IPS-15b (cell line): ENCODE results near the gene HEATR3.

Experiments
- H3K27me3 ChIP-seq: one replicate; pipeline ENCODE4 v1.6.1; 2013; ENCODE audit warnings: low read length; ENCODE audit not compliant: control insufficient read depth, insufficient read depth
- H3K36me3 ChIP-seq: one replicate; pipeline ENCODE4 v1.6.1; 2013; ENCODE audit warnings: low read length; ENCODE audit not compliant: control insufficient read depth, insufficient read depth
- H3K4me1 ChIP-seq: one replicate; pipeline ENCODE4 v1.6.1; 2013; ENCODE audit warnings: mild to moderate bottlenecking, low read length; ENCODE audit not compliant: control insufficient read depth, insufficient read depth
- H3K4me3 ChIP-seq: one replicate; pipeline ENCODE4 v1.5.1; 2013; ENCODE audit warnings: low read depth, low read length
- H3K9ac ChIP-seq: one replicate; pipeline ENCODE4 v1.6.1; 2013; ENCODE audit warnings: low read depth, mild to moderate bottlenecking, low read length
- H3K9me3 ChIP-seq: one replicate; pipeline ENCODE4 v1.6.1; 2013; ENCODE audit warnings: mild to moderate bottlenecking, low read length; ENCODE audit not compliant: control insufficient read depth, insufficient read depth

Gene HEATR3

GRCh38 chr16:50146479-50147435, 81.0 kb downstream of the HEATR3 start:
- Histone ChIP-seq H3K4me3 (no peak overlapping the region), H3K27me3 (no peaks in the 10 kb centered on the region), H3K9ac (no peak overlapping the region), H3K9me3 (no peaks in the 10 kb centered on the region), H3K4me1 (no peaks in the 10 kb centered on the region), H3K36me3 (no peaks in the 10 kb centered on the region)

GRCh38 chr16:50151322-50151721, 85.6 kb downstream of the HEATR3 start:
- Histone ChIP-seq H3K9me3 (no peaks in the 10 kb centered on the region), H3K27me3 (no peaks in the 10 kb centered on the region), H3K36me3 (no peaks in the 10 kb centered on the region), H3K4me1 (peaks cover 5% of the 10 kb centered on the region), H3K9ac (no peak overlapping the region), H3K4me3 (no peak overlapping the region)

- H3K36me3 ChIP-seq: no peaks in the 10 kb centered on the region
- no peak overlapping the region for H3K9ac ChIP-seq
- H3K4me3 ChIP-seq: peak overlapping the region; percentile 70
- H3K9me3 ChIP-seq: no peaks in the 10 kb centered on the region
- H3K4me1 ChIP-seq: peaks cover 5% of the 10 kb centered on the region
- H3K27me3 ChIP-seq: no peaks in the 10 kb centered on the region
These were observed 86.0 kb downstream of the HEATR3 start for GRCh38 chr16:50151756-50152155.

- Histone ChIP-seq H3K9ac (peak overlapping the region; percentile 75), H3K4me3 (peak overlapping the region; percentile 70), H3K4me1 (peaks cover 5% of the 10 kb centered on the region), H3K36me3 (no peaks in the 10 kb centered on the region), H3K9me3 (no peaks in the 10 kb centered on the region), H3K27me3 (no peaks in the 10 kb centered on the region)
These were observed 86.6 kb downstream of the HEATR3 start for GRCh38 chr16:50152351-50152806.

- Histone ChIP-seq H3K4me3 (peak within 1 kb of the TSS; percentile 81), H3K36me3 (no peaks in the 10 kb centered on the region), H3K9me3 (no peaks in the 10 kb centered on the region), H3K9ac (peak within 1 kb of the TSS; percentile 75), H3K27me3 (no peaks in the 10 kb centered on the region), H3K4me1 (peaks cover 5% of the 10 kb centered on the region)
These were observed 87.2 kb downstream of the HEATR3 start, which contains the start of gene TENT4B for GRCh38 chr16:50152807-50153595. TENT4B (plus strand) TSS chr16:50153306; CDS start chr16:50153622, 316 bp downstream.

- Histone ChIP-seq H3K9me3 (no peaks in the 10 kb centered on the region), H3K4me3 (peak overlapping the region; percentile 81), H3K4me1 (peaks cover 5% of the 10 kb centered on the region), H3K27me3 (no peaks in the 10 kb centered on the region), H3K36me3 (no peaks in the 10 kb centered on the region), H3K9ac (peak overlapping the region; percentile 47)
These were observed 88.0 kb downstream of the HEATR3 start for GRCh38 chr16:50153596-50154419.

- peaks cover 5% of the 10 kb centered on the region for H3K4me1 ChIP-seq
- peak overlapping the region; percentile 81 for H3K4me3 ChIP-seq
- H3K9me3 ChIP-seq: no peaks in the 10 kb centered on the region
- H3K9ac ChIP-seq: peak overlapping the region; percentile 47
- H3K27me3 ChIP-seq: no peaks in the 10 kb centered on the region
- H3K36me3 ChIP-seq: no peaks in the 10 kb centered on the region
These were observed 88.7 kb downstream of the HEATR3 start for GRCh38 chr16:50154420-50154950.

GRCh38 chr16:50155925-50156324, 90.2 kb downstream of the HEATR3 start:
- Histone ChIP-seq H3K36me3 (no peaks in the 10 kb centered on the region), H3K4me3 (peak overlapping the region; percentile 81), H3K27me3 (no peaks in the 10 kb centered on the region), H3K9ac (no peak overlapping the region), H3K9me3 (no peaks in the 10 kb centered on the region), H3K4me1 (peaks cover 5% of the 10 kb centered on the region)
